Stimulated activated CD4-positive, alpha-beta T cell treated with anti-CD3 and anti-CD28 coated beads, Interleukin-15, amount 100 ng/mL, for 48 hours (primary cell): ENCODE results near the gene ZNF80.

Experiments used
- DNase-seq, 2 donors: peaks; one replicate each; pipeline ENCODE4 v3.0.0-alpha.2; 2020; ENCODE audit warnings: low read depth in 2 of 2

The ZNF80 gene

DNA sequence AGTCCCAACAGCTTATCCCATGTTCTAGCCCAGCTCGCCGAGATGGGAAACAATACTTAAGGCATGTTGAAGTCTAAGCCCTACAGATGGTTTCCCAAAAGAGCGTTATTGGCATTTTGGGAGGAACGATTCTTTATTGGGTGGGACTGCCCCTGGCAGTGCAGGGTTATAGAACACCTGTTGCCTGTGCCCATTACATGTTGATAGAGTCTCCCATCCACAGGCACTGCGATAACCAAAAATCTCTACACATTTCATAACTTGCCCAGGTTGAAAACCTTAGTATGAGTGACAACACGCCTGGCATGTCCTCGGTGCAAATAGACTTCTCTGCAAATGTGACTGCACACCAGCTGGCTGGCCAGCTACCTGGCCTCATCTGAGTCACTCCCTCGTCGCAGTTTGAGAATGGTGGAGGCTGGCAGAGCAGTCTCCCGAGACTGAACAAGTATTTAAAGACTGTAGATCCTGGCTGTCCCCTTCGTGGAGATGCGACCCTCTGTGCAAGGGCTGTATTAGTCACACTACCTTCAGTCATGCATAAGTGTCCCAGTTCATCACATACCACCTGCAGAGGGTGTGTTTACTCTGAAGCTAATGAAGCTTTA, 18.7 kb downstream of the ZNF80 start:
- no peak for DNase-seq

- no peak for DNase-seq
Observed at GRCh38 chr3:114218006-114218405, 19.4 kb downstream of the ZNF80 start.

DNA sequence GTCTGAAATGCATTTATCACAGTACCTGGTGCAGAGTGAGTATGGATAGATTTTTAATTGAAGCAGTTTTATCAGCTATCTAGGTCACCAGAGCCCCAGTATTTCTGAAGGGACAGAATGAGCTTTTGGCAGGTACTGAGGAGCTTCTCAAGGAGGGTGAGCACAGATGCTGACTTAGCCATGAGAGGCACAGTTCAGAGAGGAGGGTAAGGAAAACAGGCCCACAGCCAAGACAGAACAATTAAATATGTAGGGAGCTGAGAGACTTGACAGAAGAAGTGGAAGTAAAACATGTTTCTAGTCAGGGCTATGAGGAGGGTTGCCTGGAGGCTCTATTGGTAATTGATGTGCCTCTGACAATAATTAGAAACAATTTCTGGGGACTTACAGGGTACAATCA, 20.1 kb downstream of the ZNF80 start:
- no peak for DNase-seq

DNA sequence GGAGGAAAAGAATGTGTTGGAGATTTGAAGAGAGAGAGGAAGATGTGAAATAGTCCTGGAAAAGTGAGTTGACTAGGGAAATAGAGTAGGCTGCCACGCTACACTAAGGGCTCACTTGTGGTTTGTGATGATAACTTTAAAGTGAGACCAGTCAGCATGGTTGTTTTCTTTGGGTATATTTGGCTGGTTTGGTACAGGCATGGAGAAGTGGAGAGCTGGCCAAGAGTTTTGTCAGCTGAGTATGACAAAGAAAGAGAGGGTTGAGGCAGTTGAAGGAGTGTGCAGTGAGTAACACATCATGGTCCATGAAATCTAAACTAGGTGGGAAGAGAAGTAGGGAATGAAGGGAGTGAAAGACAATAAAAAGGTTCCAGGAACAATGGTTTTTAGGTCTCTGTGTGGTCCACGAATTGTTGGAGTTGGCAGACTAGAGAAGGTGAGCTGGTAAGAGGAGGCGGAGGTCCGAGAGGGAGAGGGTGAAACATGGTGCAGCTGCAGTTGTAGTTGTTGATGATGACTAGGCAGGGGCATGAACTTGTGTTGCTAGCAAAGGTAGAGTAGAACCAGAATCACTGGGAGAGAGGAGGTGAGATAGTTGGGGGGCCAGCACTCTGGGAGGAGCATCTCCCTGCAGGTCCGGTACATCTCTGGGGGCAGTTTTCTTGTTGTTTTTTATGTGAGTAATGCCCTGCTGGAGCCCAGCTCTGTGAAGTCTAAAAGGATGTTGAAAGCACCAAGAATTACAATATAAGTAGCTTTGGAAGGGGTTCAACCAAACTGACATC, 21.0 kb downstream of the ZNF80 start:
- DNase-seq, result no peak

- no peak for DNase-seq
Observed at GRCh38 chr3:114214542-114215341, 22.6 kb downstream of the ZNF80 start.

DNA sequence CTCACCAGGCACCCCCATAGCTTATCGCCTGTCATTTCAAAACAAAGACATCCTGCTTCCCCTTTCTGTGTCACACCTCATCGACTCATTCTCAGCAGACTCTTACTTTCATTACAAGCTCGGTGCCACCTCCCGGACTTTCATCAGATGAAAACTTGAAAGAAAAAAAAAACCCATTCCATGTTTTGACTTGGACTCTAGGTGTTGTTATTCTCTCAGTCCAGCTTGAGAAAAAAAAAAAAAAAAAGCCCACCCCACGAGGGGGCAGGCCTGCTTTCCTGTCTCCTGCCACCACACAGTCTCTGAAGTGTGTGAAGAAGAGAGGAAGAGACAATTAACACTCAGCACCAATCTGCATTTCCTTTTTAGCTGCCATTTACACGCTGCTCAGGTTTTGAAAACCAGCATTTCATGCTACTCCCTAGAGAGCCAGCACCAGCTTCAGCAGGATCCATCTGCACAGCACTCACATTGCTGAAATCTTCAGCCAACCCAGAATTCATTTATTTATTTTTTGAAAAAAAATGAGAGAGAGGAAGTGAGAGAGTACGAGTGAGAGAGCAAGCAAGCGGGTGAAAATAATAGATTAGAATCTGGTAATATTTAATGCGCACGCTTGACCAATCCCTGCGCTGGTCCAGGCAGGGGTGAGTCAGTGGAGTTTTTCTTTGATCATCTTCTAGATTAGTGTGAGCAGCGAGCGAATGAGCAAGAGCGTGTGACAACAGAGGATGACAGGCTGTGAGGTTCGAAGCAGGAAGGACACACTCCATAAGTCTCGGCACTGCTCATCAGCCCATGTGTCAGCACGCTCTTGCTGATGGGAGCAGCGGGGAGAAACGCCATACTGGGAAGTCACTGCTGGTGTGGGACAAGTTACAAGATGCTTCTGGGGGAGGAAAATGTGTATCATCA, 23.5 kb downstream of the ZNF80 start:
- peak; percentile 69 to 73 for DNase-seq

DNA sequence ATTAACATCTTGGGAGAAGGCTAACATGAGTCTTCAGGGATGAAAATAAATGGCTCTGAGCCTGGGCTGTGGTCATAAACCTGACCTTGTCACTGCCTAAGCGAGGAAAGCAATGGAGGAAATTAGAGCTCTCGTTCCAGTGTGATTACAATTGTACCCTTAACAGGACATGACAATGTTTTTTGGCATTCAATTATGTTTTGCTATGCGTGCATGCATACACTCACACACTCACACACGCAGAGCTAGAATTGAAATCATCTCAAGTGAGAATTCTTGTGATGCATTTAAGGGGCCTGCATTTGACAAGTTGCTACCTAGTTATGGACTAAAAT, 24.1 kb downstream of the ZNF80 start:
- no peak for DNase-seq

DNA sequence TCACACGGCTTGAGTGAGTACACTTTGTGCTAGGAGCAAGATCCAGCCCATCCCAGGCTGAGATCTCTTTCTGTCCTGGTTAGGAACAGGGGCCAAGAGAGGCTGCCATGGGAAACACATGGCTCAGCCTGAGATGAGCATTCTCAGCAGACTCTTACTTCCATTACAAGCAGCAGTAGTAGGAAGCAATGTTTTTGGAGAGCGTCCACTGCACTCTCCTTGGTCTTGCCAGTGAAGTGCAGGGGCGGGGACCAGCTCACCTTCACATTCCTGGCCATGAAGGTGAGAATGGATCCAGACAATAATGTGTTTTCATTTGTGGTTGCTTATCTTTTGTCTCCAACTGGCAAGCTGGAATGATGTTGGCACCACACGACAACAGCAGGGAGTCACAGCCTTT, 24.7 kb downstream of the ZNF80 start:
- DNase-seq, result no peak

- no peak for DNase-seq
Observed at GRCh38 chr3:114207768-114208167, 29.6 kb downstream of the ZNF80 start.

DNA sequence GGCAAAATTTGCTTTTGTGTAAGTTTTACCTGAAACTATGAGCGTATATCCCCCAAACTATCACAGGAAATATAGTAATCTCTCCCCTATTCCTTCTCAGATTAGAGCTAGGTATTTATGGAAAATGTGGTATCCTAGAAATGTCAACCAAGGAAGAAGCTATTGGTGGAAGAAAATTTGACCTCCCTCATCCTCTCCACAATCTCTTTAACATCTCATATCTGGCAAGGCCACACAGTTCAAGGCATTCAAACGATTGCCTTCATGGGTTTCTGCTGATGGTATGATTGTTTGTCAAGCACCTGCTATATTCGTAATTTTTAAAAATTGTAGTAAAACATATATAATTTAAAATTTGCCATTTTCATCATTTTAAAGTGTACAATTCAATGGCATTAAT, 31.0 kb downstream of the ZNF80 start:
- DNase-seq, result no peak

- no peak for DNase-seq
Observed at GRCh38 chr3:114205541-114205940, 31.8 kb downstream of the ZNF80 start.

GRCh38 chr3:114194750-114195149, 42.6 kb downstream of the ZNF80 start:
- DNase-seq, result no peak

DNA sequence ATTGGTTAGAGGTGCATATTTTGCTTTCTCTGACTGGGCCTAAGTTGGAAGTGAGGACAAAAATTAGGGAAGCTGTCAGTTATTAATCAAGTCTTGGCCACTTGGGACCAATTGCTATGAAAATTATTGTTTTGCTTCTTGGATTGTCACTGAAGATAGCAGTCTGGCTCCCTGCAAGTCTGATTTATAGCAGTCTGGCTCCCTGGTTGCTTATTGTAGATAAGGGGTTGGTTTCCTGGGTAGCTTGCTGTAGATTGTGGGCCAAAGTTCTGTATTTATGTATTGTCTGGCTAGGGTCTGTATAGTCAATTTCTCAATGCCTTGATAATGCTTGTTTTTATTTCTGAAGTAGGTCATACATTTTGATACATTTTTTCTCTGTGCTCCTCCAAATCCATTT, 45.2 kb downstream of the ZNF80 start:
- no peak for DNase-seq

- no peak for DNase-seq
Observed at GRCh38 chr3:114186501-114186900, 50.9 kb downstream of the ZNF80 start.
